ENCODE data around the gene GTF2IRD1.
"Not testable (repeated sequence)": the region's sequence is repeated elsewhere in the genome, so short reads cannot be mapped to it uniquely, and the experiment has no call there.

Gene GTF2IRD1

DNA sequence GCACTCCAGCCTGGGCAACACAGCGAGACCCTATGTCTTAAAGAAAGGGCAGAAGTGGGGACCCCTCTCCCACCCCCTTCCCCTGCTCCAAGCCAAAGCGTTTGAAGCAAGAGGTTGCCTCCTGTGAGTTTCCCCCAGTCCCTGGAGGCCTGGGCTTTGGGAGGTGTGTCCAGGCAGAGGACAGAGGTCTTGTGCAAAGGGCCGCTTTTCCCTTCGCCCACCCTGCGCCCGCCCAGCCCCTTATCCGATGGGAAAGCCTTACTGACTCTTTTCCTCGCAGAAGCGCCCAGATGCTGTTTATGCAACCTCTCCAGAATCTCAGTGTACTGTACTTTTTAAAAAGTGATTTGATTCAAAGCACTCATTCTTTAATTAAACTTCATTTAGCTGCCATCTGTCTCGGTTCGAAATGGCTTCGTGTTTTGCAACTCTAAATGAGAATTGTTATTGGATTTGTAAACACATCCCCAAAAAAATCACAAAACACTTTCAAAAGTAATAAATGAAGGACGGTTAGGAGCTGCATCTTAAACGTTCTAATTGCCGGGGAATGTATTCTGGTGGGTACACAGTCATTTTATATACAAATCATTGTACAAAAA lies 153.3 kb downstream of the GTF2IRD1 start:
- no peak for DNase-seq

DNA sequence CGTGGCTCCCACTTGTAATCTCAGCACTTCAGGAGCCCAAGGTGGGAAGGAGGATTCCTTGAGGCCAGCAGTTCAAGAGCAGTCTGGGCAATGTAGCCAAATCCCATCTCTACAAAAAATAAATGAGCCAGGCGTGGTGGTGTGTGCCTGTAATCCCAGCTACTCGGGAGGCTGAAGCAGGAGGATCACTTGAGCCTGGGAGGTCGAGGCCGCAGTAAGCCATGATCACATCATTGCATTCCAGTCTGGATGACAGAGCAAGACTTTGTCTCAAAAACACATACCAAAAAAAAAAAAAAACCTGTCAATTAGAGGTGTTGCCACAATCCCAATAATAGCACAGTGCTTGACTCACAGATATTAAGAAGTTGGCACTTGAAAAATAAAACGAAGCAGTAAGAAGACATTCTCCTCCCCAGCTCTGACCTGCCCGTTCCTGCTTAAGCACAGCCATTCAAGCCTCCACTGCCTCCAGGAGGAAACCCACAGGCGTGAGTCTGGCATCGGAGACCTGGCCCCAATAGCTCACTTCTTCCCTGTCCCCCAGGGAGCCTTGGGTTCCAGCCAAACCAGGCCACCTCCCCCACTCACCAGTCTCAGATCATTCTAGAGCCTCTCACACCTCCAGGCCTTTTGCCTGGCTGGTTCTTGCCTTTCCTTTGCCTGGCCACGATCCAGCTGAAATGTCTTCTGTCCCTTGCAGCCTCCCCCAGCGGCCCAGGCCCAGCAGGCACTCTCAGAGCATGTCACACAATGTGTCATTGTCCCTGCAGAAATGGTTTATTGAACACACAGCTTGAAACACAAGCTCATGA lies 158.5 kb downstream of the GTF2IRD1 start:
- DNase-seq, result peak; percentile 36

DNA sequence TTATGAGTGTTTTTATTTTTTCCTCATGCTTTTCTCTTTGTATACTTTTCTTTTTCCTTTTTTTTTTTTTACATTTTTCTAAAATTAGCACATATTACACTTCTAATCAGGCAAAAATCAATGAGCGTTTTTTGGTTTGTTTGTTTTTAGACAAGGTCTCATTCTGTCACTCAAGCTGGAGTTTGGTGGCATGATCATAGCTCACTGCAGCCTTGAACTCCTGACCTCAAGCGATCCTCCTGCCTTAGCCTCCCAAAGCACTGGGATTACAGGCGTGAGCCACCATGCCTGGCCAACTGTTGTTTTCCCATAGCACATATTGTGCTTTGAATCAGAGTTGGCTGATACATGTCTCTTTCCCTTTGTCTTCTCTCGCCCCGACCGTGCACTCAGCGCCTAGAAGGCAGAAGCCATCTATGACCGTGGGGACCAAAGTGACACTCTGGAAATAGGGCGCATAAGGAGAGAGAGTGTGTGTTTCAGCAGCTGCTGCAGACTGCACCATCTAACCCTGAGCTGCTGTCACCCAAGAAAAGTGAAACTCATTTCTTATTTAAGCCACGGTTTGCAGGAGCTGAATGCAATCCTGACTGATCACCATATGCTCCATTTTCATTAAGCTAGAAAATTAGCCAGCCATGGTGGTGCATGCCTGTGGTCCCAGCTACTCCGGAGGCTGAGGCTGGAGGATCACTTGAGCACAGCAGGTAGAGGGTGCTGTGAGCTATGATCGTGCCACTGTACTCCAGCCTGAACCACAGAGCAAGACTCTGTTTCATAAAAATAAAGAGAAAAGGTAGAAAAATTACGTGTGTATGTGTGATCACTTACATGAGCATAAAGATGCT lies 162.5 kb downstream of the GTF2IRD1 start:
- DNase-seq, result no peak

DNA sequence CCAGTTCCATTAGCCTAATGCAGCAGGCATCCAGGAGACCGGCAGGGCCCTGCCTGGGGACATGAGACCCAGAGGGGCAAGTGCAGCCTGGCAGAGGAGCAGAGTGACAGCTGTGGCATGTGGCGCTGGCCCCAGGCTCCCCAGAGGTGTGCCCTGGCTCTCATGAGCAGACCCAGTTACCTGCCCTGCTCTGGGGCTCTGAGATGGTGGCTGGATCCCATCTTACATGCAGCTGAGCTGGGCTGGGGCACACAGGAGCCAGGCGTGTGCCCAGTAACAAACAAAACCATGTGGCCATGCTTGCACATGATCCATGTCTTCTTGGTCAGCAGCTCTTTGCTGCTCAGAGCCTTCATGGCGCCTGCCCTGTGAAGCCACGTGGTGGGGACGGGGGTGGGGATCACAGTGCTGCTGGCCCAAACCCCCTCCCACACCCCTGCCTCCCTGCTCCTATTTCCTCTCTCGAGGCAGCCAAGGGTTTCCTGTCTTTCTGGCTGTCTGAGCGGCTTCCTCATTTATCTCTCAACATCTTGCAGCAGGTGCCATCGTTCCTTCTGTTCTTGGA lies 163.6 kb downstream of the GTF2IRD1 start:
- DNase-seq, result peak; percentile 6

DNA sequence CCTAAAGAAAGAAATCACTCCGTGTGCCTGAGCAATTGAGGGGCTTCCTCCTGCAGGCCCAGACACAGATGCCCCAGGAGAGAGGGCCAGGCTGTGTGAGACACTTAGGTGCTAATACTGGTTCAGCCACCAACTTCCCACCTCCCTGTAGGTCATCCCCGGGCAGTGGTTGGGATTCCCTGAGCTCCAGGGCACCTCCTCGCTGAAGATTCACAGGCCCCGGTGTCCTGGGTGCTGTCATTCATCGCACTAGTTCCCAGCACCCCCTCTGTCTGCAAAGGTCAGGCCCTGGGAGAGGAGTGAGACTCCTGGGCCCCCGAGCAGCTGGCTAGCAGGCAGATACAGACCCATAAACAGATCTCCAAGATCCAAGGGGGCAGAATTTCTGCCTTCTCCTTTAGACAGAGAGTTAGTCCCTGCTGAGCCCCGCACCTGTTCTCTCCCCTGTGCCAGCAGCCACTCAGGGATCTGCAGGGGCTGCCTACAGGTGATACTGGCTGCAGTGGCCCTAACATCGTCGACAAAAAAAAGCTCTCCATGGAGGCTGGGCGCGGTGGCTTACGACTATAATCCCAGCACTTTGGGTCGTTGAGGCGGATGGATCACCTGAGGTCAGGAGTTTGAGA lies 165.6 kb downstream of the GTF2IRD1 start:
- DNase-seq, result no peak

DNA sequence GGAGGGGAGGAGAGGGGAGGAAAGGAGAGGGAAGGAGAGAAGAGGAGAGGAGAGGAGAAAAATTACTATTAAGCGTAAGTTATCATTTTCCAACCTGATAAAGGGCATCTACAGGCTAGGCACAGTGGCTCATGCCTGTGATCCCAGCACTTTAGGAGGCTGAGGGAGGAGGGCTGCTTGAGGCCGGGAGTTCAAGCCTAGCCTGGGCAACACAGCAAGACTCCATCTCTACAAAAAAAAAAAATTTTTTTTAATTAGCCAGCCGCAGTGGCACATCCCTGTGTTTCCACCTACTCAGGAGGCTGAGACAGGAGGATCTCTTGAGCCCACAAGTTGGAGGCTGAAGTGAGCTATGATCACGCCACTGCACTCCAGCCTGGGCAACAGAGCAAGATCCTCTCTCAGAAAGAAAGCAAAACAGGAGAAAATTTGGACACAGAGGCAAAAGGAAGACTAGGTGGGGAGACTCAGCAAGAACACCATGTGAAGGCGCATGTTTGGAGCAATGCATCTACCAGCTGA lies 168.6 kb downstream of the GTF2IRD1 start:
- no peak for DNase-seq

DNA sequence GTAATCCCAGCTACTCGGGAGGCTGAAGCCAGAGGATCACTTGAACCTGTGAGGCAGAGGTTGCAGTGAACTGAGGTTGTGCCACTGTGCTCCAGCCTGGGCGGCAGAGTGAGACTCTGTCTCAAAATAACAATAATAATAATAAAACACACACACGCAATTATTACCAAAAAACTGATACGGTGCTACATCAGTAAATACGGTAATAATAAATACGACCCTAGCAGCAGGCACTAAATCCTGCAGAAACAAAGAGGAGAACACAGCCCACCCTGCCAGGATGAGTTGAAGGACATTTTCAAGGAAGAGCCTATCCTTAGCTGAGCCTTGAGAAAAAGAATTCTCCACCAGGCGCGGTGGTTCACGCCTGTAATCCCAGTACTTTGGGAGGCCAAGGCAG lies 169.4 kb downstream of the GTF2IRD1 start:
- DNase-seq, result no peak

DNA sequence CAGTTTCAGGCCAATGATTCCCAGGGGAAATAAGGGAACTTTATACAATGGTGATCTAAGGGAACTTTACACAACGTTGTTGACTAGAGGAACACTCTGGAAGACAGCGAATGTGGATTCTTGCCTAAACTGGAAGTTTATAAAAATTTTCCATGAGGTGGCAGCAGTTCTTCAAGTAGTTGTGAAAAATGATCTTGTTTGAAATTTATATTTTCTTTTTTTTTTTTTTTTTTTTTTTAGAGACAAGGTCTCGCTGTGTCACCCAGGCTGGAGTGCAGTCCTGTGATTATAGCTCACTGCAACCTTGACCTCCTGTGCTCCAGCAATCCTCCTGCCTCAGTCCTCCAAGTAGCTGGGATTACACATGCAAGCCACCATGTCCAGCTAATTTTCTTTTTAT lies 171.7 kb downstream of the GTF2IRD1 start:
- no peak for DNase-seq

DNA sequence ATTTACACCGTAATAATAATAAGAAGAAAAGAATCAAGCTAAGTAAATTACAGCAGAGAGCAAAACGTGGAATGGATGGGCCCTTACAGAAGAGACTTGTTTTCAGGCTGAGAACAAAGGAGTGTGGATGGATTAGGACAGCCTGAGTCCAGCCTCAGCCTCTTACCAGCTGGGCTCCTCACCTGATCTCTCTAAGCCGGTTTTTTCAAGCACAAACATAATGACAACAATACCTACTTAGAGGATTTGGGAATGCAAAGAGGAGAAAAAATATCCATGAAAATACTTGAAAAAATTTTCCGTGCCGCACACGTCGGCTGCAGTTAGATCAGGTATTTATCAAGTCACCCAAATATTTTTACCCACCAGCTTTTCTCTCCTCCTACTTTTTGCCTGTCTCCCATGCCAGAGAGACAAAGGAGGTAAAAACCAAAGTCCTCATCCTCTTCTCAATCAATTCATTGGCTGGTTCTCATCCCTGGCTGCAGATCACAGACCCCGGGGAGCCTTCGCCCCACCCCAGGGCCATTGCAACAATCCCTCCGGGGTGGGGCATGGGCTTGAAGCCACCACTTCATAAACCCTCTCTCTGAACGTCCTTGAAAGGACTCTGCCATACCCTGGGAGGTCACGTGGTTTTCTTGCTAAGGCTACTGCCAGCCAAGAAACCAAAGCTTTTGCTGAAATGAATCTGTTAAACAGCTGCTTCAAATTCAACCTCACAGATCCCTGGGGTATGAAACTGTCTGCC lies 174.1 kb downstream of the GTF2IRD1 start:
- DNase-seq, result peak; percentile 50

DNA sequence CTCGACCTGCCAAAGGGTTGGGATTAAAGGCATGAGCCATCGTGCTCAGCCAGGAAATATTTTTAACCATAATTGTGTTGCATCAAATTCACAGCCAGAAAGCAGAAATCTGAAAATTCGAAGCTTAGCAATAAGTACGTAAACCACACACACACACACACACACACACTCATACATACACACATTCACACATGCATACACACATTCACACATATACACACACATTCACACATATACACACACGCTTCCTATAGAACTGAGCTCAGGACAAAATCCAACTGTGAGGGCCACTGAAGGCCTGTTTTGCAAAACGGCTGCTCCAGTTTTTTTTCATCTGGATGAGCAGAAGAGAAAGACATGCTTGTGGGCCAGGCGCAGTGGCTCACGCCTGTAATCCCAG lies 178.8 kb downstream of the GTF2IRD1 start:
- DNase-seq, result no peak

DNA sequence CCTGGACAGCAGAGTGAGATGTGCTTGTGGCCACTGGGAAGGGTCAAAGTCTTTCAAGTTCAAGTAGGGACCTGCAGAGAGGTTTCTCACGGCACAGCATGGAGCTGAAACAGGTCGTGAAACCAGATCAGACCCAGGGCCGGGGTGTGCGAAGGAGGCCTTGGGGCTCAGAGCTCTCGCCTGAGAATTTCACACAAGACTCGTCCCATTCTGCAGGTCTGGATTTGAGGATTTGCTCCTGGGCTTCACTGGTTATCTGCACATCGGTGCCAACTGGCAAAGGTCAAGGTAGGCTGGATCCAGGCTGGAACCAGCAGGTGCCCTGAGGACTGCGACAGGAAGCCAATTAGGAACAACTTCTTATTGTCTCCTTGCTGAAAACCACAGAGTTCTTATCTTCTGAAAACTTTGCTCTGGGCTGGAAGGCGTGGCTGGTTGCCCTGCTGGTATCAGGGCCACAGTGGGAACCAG lies 179.8 kb downstream of the GTF2IRD1 start:
- no peak for DNase-seq

DNA sequence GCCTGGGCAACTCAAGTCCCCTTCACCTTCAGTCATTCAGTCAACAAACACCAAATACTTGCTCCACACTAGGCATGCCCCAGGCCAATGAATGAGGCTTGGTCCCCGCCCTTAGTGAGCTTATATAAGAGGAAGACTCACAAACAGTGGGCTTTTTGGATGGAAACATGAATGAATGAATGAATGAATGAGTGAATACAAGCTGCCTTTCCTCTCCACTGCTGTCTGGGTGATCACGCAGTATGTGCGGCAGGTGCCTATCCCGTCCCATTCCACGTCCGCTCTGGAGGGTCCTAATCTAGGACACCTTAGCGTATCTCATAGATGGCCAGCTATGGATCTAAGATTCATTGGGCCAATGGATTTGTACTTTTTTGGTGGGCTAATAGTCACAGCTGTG lies 184.0 kb downstream of the GTF2IRD1 start:
- DNase-seq, result no peak

DNA sequence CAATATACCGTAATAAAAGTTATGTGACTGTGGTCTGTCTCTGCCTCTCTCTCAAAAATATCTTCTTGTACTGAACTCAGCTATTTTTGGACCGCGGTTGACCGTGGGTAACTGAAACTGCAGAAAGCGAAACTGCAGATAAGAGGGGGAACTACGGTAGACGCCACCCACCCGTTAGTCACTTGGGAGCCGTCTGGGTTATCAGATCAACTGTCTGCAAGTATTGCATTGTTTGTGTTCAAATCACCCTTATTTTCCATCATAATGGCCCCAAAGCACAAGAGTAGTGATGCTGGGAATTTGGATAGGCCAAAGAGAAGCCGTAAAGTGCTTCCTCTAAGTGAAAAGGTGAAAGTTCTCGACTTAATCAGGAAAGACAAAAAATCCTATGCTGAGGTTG lies 196.3 kb downstream of the GTF2IRD1 start:
- not testable (repeated sequence) for DNase-seq

DNA sequence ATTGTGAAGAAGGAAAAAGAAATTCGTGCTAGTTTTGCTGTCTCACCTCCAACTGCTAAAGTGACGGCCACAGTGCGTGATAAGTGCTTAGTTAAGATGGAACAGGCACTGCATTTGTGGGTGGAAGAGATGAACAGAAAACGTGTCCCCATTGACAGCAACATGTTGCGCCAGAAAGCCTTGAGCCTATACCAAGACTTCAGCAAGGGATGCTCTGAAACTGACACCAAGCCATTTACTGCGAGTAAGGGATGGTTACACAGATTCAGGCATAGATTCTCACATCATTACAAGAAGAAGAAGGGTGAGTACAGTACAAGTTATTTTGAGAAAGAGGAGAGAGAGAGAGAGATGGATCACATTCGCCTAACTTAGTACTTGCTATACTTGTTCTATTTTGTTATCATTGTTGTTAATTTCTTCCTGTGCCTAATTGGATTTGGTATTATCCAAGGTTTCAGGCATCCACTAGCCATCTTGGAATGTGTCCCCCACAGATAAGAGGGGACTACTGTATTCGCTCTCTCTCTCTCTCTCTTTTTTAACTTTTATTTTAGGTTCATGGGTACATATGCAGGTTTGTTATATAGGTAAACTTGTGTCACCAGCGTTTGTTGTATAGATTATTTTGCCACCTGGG lies 196.9 kb downstream of the GTF2IRD1 start:
- not testable (repeated sequence) for DNase-seq

DNA sequence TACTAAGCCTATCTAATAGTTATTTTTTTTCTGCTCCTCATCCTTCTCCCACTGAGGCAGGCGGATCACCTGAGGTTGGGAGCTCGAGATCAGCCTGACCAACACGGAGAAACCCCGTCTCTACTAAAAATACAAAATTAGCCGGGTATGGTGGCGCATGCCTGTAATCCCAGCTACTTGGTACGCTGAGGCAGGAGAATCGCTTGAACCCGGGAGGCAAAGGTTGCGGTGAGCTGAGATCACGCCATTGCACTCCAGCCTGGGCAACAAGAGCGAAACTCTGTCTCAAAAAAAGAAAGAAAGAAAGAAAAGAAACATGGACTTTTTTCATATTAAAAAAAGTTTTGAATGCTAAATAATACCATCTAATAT lies 197.4 kb downstream of the GTF2IRD1 start:
- DNase-seq, result not testable (repeated sequence)
